ENCODE results near the gene SPINT1.

The SPINT1 gene, protein sequence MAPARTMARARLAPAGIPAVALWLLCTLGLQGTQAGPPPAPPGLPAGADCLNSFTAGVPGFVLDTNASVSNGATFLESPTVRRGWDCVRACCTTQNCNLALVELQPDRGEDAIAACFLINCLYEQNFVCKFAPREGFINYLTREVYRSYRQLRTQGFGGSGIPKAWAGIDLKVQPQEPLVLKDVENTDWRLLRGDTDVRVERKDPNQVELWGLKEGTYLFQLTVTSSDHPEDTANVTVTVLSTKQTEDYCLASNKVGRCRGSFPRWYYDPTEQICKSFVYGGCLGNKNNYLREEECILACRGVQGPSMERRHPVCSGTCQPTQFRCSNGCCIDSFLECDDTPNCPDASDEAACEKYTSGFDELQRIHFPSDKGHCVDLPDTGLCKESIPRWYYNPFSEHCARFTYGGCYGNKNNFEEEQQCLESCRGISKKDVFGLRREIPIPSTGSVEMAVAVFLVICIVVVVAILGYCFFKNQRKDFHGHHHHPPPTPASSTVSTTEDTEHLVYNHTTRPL

DNA sequence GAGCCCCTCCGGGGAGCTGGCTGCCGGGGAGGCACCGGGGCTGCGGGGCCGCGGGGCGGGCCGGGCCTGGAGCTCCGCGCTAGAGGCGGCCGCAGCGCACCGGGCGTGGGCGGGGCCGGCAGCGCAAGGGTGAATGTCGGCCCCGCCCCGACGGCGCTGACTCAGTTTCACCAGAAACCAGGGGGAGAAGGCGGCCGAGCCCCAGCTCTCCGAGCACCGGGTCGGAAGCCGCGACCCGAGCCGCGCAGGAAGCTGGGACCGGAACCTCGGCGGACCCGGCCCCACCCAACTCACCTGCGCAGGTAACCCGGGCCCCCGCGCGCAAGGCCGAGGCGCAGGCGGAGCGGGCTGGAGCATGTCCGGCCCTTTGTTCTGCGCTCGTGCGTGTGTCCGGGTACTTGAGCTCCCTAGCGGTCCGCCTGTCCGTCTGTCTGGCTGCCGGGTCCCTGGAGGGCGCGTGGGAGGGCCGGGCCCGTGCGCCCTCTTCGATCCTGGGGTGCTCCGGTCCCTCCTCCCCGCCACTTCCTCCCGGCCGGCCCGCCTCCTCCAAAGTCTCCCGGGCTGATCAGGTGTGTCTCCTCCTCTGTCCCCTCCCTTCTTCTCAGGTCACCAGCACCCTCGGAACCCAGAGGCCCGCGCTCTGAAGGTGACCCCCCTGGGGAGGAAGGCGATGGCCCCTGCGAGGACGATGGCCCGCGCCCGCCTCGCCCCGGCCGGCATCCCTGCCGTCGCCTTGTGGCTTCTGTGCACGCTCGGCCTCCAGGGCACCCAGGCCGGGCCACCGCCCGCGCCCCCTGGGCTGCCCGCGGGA lies at the start of gene SPINT1:
Gene SPINT1, plus strand, starts transcription at position 164 of the 811 bp plus-strand sequence. Its CDS starts 507 bp downstream, at position 671.
- no peak for DNase-seq

DNA sequence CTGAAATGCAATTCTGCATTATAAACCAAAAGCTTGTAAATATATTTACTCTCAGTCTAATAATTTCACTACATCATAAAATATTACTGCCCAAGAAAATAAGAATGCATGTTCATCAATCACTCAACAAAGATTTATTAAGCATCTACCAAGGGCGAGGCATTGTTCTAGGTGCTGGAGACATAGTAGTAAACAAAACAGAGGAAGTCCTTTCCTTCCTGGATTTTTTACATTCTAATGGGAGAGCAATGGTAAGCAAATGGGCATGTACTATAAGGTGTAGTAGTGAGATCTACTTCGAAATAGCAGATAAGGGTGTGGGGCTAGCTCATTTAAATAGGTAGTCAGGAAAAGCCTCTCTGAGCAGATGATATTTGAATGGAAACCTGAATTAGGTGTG lies 47.8 kb upstream of the SPINT1 start:
- DNase-seq, result no peak

DNA sequence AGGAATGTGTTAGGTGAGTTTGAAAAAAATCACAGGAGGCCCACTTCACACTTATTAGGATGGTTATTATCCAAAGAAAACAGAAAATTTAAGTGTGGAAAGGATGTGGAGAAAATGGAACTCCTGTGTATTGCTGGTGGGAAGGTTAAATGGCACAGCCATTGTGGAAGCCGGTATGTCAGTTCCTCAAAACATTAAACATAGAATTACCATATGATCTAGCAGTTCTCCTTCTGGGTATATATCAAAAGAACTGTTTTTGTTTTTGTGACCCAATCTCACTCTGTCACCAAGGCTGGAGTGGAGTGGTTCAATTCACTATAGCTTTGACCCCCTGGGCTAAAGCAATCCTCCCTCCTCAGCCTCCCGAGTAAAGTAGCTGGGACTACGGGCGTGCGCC lies 47.3 kb upstream of the SPINT1 start:
- no peak for DNase-seq

DNA sequence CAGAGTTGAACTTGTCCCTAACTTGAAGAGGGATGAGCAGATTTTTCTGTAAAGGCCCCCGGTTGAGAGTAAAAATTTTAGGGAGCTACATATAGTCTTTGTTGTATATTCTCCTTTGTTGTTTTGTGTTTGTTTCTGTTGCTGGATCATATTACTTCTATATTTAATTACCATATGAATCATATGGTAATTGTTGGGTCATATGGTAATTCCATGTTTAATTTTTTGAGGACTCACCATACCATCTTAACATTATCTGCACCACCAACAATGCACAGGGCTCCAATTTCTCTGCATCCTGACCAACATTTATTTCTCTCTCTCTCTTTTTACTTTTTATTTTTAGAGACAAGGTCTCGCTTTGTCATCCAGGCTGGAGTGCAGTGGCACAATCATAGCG lies 44.3 kb upstream of the SPINT1 start:
- no peak for DNase-seq

DNA sequence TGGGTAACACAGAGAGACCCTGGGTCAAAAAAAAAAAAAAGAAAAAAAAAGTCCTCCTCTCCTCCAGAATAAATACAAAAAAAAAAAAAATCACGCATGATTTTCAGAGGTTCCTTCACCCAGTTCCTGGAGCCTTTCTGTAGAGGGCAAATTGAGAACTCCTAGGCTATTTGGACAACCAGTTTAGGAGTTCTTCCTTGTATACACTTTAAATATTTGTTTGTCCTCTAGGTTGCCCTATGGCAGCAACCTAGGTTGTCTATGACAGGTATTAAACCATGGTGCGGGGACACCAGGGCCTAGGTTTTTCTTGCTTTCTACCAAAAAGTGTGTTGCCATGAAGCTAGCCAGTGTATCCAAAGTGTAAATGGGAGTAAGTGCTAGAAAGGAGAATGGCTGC lies 40.8 kb upstream of the SPINT1 start:
- no peak for DNase-seq

DNA sequence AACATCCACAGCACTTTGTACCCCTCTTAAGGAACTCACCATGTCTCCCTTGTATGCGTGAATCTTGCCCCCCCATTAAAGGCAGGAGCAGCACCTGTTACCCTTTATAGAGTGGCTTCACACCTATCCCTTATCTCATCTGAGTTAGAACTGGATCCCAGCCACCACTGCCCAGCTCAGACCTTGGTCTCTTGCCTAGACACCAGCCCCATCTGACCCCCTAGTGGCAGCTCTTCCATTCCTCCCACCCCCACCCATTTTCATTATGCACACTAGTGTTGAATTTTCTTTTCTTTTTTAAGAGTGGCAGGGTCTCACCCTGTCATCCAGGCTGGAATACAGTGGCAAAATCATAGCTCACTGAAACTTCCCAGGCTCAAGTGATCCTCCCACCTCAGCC lies 40.2 kb upstream of the SPINT1 start:
- no peak for DNase-seq

DNA sequence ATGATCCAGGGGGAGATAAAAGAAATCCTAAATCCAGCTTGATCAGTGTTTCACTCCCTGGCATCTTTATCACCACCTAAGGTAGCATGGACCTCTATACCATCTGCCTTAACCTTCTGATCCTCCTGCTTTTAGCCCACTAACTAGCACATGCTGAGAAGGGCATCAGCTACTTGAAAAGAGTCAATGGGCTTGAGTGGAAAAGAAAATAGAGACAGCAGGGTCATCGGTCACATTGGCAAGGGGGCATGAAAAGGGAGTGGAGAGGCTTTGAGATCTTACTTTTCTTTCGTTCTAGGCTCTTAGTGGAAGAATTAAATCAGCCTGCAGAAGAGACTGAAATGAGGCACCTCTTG lies 37.2 kb upstream of the SPINT1 start:
- no peak for DNase-seq

DNA sequence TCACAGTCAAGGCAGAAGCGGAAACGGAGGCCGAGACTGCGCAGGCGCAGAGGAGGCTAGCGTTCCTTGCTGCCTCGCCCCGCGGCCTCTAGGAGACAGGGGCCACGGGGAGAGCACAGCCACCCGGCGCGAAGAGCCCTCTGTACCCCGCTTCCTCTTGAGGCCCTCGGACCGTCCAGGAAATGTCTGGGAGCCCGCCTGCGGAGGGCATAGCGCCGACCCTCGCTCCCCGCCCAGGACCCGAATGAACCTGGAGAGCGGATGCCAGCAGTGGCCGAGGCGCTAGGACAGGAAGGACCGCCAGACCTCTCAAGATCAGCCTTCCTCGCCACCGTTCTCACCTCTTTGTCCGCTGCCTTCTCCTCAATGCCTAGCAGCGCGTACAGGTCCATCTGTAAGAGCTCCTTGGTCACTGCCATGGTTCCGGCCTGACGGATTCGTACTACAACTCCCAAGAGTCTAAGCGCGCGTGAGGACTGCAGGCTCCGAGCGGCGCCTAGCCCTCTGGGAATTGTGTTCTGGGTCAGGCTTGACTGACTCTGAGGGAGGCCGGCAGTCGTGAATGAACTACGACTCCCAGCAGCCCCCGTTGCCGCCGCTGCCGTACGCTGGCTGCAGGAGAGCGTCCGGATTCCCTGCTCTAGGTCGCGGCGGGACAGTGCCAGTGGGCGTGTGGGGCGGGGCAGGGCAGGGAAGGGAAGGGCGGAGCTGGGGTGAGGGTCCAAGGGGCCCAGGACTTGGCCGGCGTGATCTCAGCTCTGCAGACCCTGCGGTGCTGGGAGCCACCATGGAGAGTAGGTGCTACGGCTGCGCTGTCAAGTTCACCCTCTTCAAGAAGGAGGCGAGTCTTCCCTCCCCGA lies 36.6 kb upstream of the SPINT1 start, which contains the start of the genes DNAJC17 and ZFYVE19:
Gene DNAJC17, minus strand, starts transcription at position 446 of the 860 bp plus-strand sequence. Its CDS starts 27 bp downstream, at position 419.
Gene ZFYVE19, plus strand, starts transcription at position 62 of the 860 bp plus-strand sequence. Its CDS starts 501 bp downstream, at position 563.
- peak; percentile 93 for DNase-seq

DNA sequence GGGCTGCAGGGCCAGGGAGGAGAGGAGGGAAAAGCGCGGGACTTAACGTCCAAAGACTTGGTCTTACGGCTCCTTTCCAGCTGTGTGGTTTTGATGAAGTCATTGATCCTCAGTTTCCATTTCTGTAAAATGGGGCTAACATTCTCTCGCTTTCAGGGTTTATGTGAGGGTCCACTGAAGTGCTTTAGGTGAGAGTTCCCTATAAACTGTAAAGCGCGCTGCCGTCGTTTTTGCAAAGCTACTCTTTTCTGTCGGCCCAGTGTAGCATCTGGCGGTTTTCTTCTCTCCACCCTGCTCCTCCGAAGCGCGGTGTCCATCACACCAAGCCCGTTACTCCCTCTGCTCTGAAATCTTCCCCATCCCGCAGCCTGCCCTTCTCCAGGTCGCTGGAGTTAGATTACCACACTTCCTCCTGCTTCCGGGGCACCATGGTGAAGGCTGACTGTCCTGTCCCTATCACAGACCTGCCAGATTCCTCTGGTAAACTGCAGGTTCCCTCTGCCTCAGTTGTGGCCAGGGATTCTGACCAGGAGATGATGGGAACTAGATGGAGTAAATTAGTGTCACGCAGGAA lies 35.9 kb upstream of the SPINT1 start:
- no peak for DNase-seq

DNA sequence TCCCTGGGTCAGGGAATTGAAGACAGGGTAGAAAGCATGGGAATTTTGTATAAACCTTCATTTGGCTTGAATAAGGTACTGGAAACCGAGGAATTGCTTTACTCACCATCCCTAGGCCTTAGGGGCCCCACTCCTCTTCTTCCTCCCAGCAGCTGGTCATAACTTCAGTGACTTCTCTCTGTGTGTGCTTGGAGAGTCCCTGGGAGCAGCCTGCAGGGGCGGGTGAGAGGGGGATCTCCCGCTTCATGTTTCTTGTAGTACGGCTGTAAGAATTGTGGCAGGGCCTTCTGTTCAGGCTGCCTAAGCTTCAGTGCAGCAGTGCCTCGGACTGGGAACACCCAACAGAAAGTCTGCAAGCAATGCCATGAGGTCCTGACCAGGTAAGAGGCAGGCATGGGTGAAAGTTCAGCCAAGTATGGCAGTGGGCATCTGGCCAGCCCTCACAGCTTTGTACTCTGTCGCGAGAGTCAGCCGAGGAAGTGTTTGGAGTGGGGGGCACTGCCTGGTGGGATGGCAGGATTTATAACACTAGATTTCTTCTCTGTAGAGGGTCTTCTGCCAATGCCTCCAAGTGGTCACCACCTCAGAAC lies 34.9 kb upstream of the SPINT1 start:
- DNase-seq, result no peak

DNA sequence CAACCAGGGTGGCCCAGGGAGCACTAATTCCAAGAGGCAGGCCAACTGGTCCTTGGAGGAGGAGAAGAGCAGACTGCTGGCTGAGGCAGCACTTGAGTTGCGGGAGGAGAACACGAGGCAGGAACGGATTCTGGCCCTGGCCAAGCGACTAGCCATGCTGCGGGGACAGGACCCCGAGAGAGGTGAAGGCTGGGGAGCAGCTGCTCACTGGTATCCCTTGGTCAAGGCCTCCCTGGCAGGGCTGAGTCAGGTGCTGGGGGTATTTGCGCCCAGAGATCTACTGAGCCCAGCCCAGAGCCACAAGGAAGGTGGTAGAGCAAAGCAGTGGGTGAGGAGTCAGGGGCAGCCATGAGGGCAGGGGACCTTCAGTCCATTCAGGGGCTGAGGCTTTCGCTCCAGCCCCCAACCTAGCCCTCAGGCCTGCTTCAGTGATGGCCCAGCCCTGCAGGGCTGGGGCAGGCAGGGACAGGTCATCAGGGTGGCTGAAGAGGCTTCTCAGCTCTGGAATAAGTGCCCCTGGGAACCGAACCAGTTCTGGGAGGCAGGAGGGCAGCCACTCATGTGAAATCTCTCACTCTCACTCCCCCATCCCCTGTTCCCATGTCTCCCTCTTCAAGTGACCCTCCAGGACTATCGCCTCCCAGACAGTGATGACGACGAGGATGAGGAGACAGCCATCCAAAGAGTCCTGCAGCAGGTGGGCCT lies 31.0 kb upstream of the SPINT1 start:
- no peak for DNase-seq

DNA sequence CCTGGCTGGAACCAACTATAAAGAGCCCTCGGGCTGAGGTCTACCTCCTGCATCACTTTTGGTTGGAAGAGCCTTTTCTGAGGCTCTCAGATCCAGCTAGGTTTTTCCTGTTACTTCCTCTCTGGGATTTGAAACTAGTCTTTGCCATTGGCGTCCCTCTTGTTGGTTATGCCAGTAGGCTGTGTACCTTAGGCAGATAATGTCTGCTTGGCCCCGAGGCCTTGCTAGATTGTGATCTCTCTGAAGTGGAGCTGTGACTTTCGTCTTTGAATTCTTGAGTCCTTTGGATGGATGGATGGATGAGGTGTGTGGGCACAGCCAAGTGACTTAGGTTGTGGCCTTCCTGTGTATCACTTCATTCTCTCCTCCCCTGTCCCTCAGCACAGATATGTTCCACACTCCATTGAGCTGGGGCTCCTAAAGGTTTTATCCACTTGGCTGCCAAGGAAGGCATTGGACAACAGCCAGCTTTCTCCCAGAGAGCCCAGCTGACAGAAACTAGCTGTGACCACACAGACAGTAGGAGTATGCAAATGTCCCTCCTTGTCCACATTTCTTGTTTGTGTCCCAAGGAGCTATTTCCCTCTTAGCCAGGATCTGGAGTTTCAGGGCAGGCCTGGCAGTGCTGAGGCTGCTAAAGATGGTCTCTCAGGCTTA lies 28.7 kb upstream of the SPINT1 start:
- no peak for DNase-seq

DNA sequence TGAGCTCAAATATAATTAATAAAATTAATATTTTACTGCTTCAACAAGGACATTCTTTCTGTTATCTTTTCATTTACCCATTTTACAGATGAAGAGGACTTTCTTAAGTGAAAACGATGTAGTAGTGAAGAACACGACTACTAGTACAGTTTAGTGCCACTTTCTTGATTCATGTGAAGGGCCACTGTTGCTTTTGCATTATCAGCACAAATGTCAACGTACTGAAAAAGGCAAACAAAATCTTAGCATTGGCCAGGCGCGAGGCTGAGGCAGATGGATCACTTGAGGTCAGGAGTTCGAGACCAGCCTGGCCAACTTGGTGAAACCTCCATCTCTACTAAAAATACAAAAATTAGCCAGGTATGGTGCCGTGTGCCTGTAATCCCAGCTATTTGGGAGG lies 24.8 kb upstream of the SPINT1 start:
- no peak for DNase-seq

DNA sequence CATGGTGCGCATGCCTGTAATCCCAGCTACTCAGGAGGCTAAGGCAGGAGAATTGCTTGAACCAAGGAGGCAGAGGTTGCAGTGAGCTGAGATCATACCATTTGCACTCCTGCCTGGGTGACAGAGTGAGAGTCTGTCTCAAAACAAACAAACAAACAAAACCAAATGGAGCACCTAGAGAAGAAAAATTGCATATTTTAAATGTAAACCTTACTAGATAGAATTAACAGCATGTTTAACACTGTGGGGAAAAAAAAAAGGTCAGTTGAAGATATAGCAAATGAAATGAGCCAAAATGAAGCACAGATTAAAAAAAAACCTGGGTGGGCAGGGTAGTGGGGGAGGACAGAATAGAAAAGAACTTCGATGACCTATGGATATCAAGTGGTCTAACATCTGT lies 22.7 kb upstream of the SPINT1 start:
- DNase-seq, result no peak

DNA sequence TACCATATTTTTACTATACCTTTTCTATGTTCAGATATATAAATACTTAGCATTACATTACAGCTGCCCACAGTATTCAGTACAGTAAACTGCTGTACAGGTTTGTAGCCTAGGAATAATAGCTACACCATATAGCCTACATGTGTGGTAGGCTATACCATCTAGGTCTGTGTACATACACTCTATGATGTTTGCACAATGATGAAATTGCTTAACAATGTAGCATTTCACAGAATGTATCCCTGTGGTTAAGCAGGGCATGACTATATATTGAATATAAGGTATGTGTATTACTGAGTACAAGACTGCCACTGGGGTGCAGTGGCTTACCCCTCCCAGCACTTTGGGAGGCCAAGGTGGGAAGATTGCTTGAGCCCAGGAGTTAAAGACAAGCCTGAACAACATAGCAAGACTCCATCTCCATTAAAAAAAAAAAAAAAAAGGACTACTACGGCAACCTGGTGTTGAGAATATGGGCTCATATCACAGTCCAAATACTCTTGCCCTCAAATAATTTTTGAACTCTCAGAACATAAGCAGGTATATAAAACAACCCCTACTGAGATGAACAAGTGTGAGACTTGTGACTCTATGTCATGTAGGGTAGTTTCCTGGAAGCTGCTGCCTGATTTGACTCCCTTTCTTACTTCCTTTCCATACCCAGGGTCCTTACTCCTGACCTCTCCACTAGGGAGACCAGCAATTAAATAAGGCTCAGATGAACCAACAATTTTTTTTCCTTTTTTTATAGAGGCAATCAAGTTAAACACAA lies 20.1 kb upstream of the SPINT1 start:
- no peak for DNase-seq

DNA sequence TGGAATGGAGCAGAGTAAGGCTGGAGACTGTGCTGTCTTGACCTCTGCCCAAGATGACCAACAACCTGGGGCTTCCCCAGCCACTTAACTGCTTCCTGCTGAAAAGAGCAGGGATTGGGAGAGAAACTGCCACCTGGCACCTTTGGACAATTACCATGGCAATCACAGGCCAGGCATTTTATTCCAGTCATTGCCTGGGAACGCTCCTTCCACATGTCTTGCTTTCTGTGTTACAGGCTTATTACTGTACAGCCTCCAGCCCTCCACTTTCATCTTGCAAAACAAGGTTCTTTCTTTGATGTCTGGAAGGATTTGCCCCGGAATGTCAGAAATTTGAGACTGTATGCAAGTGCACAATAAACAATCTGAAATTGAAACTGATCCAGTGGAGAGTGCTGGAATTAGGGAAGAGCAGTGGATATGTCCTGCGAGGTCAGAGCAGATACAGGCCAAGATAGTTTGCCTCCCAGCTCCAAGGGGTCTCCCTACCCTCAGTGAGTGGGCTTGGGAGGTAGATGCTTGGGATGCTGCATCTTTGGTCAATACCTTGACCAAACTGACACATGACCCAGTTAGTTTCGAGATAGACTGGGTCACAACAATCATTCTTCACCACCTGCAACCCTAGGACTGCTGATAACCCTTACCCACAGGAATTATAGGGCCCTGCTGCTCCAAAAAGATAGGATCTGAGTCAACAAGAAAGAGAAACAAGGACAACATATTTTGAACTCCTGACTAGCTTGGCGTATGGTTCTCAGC lies 18.0 kb upstream of the SPINT1 start:
- no peak for DNase-seq

DNA sequence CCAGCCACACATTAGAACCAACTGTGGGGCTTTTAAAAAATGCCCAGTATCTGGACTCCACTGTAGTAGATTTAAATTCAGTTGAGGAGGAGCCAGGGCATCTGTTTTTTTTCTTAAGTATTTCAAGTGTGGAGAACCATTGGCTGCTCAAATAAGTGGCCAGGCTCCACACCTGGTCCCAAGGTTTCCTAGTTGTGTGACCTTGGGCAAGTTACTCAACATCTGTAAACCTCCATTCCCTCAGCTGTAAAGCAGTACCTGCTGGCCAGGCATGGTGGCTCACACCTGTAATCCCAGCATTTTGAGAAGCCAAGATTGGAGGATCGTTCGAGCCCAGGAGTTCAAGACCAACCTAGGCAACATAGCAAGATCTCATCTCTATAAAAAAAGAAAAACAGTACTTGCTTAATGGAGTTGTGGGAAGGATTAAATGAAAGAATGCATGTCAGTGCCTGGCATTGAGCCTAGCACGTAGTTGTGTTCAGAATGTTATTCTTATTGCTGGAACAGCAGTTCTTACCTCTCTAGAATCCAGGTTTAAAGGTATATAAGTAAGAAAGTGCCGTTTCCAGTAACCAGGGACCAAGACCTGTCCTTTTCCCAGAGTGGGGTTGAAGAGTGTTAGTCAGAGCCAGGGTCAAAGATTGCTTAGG lies 17.3 kb upstream of the SPINT1 start:
- DNase-seq, result no peak

DNA sequence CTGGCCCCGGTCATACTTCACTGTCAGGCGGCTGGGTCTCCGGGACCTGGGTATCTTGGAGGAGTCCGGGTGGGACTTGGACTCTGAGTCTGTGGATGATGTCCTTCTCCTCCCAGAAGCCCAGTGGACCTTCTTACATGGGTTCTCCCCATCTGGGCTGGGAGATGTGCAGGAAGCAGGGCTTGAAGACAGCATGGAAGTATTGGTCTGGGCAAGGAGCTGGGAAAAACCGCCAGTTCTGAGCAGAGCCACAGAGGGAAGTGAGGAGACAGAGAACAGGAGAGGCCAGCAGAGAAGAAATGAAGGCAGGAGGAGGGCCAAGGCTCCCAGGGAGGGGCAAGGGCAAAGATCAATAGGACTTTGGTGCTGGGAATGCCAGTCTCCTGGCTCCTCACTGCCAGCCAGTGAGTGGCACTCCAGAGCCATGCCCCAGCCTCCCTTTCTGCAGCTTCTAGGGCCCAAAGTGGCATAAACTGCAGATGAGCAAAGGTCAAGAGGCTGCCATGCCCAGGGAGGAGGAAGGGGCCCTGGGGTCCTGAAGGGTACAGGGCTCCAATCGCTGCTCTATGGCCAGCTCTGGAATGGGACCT lies 15.3 kb upstream of the SPINT1 start, which contains the start of gene PPP1R14D:
Gene PPP1R14D, minus strand, starts transcription at position 262 of the 590 bp plus-strand sequence. Its CDS starts 67 bp downstream, at position 195.
- no peak for DNase-seq

Measured in KG1 (cell line).